A673 (cell line): ENCODE results near the gene VARS1. TPM values are rescaled to one million over a fixed set of nuclear protein-coding genes. Genes with fewer than 3 reads are reported as not detected.
A peak's percentile ranks its signal among the peaks of the same experiment; 100 is the strongest.
"Not testable (repeated sequence)": the region's sequence is repeated elsewhere in the genome, so short reads cannot be mapped to it uniquely, and the experiment has no call there.

ENCODE experiments used
- BruUV-seq: library from RNA; stranded (reverse); fragments of 400-500 nt; replicated peaks from 2 replicates; lab custom pipeline; 2021; lab: Mats Ljungman, UMichigan
- CTCF ChIA-PET: fragments of 300-600 bp; sonication (Branson Sonifier 250); formaldehyde crosslinking; loops from one replicate; lab custom pipeline; 2022; ENCODE audit warnings: antibody characterized with exemption; lab: Charles Lee
- POLR2A ChIA-PET: fragments of 300-600 bp; sonication (Branson Sonifier 250); formaldehyde crosslinking; loops from one replicate; lab custom pipeline; 2022; ENCODE audit warnings: antibody characterized with exemption; ENCODE audit not compliant: low non-redundant PET; lab: Charles Lee
- DNase-seq: peaks from one replicate; pipeline ENCODE4 v3.0.0-alpha.2; 2015; ENCODE audit warnings: low spot score
- H3K27ac ChIP-seq: fragments of 200-600 bp; sonication (generic); 2 replicates; pipeline ENCODE4 v1.5.1; 2016; ENCODE audit warnings: mixed run types, low read depth, mild to moderate bottlenecking, mixed read lengths, antibody characterized with exemption, low read length; ENCODE audit not compliant: poor library complexity, severe bottlenecking
- H3K27me3 ChIP-seq: fragments of 200-600 bp; sonication (generic); replicated peaks from 2 replicates; pipeline ENCODE4 v1.6.1; 2017; ENCODE audit warnings: mixed run types, low read depth, mild to moderate bottlenecking, mixed read lengths, antibody characterized with exemption, low read length; ENCODE audit not compliant: insufficient read depth, poor library complexity
- H3K36me3 ChIP-seq: fragments of 200-600 bp; sonication (generic); 2 replicates; pipeline ENCODE4 v1.6.1; 2016; ENCODE audit warnings: mixed run types, mild to moderate bottlenecking, mixed read lengths, antibody characterized with exemption, low read length; ENCODE audit not compliant: insufficient read depth, poor library complexity, severe bottlenecking
- H3K4me1 ChIP-seq: fragments of 200-600 bp; sonication (generic); 2 replicates; pipeline ENCODE4 v1.6.1; 2017; ENCODE audit warnings: mixed run types, mild to moderate bottlenecking, mixed read lengths, antibody characterized with exemption, low read length; ENCODE audit not compliant: insufficient read depth, poor library complexity, severe bottlenecking
- H3K4me3 ChIP-seq: fragments of 200-600 bp; sonication (generic); 2 replicates; pipeline ENCODE4 v1.5.1; 2016; ENCODE audit warnings: low read depth, mixed run types, mild to moderate bottlenecking, mixed read lengths, low read length; ENCODE audit not compliant: poor library complexity, severe bottlenecking
- H3K9me3 ChIP-seq: fragments of 200-600 bp; sonication (generic); 2 replicates; pipeline ENCODE4 v1.6.1; 2016; ENCODE audit warnings: mixed run types, low read depth, mild to moderate bottlenecking, mixed read lengths, antibody characterized with exemption, low read length; ENCODE audit not compliant: poor library complexity, severe bottlenecking
- EZH2 ChIP-seq: fragments of 200-600 bp; sonication (generic); IDR thresholded peaks from 2 replicates; pipeline ENCODE4 v1.6.1; 2017; ENCODE audit warnings: borderline replicate concordance, low read depth, mild to moderate bottlenecking, mixed read lengths, antibody characterized with exemption, low read length; ENCODE audit not compliant: poor library complexity, severe bottlenecking
- intact Hi-C: fragments of 100-400 bp; cut with micrococcal nuclease; formaldehyde crosslinking; loops from one replicate; pipeline ENCODE4 v1.10.0; 2022; ENCODE audit not compliant: unreplicated experiment
- total RNA-seq: library from RNA; stranded (reverse); gene quantifications from 2 replicates; pipeline ENCODE4 v1.2.3, GENCODE V29; 2021
- TF ChIP-seq, protein P1 (sequence below): fragments of 300-800, 200-600 bp; sonication (generic); conservative IDR thresholded peaks from 2 replicates; pipeline ENCODE4 v1.5.1; 2017; ENCODE audit warnings: low read depth, mild to moderate bottlenecking, antibody characterized with exemption, low read length, moderate library complexity, mixed read lengths

Gene VARS1
- total RNA-seq, 1 experiment from 2014 or later, result 233 TPM

DNA sequence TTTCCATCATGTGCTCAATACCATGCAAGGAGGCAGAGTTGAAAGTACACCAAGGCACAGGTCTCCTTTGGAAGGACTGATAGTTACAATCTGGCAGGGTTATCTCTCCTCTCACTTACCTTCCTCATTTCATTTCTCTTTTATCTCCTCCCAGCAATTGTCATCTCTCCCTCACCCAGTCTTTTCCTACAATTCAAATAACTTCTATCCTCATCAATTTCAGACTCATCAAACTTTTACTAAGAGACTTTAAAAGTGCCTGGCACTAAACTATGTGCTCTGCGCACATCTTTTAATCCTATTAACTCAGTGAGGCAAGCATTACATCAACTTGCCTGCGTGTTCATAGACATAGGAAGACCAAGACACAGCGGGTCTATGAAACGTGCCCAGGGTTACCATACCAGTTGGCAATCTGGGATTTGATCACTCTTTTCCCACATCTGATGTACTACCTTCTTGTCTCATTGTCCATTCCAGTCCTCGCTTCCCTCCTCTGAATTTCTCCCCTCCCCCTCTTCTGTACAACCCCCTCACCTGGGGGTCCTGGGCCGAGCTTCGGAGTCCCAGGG, 1.2 kb downstream of the VARS1 start:
- Histone ChIP-seq H3K27me3 (no peaks in the 10 kb centered on the region), H3K9me3 (no peaks in the 10 kb centered on the region), H3K27ac (peak overlapping the region; percentile 99), H3K36me3 (peaks cover 55% of the 10 kb centered on the region), H3K4me3 (peak overlapping the region; percentile 84), H3K4me1 (peaks cover 11% of the 10 kb centered on the region)
- TF ChIP-seq, protein P1, sequence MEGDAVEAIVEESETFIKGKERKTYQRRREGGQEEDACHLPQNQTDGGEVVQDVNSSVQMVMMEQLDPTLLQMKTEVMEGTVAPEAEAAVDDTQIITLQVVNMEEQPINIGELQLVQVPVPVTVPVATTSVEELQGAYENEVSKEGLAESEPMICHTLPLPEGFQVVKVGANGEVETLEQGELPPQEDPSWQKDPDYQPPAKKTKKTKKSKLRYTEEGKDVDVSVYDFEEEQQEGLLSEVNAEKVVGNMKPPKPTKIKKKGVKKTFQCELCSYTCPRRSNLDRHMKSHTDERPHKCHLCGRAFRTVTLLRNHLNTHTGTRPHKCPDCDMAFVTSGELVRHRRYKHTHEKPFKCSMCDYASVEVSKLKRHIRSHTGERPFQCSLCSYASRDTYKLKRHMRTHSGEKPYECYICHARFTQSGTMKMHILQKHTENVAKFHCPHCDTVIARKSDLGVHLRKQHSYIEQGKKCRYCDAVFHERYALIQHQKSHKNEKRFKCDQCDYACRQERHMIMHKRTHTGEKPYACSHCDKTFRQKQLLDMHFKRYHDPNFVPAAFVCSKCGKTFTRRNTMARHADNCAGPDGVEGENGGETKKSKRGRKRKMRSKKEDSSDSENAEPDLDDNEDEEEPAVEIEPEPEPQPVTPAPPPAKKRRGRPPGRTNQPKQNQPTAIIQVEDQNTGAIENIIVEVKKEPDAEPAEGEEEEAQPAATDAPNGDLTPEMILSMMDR, result no peak
- no peak for TF ChIP-seq EZH2
- DNase-seq, result peak; percentile 78
- ChIA-PET POLR2A (no interaction called here), CTCF (no interaction called here)
- TSS peak; percentile 90 for BruUV-seq
- intact Hi-C loops, result loop anchor here (5.0 kb wide), 2 partner anchors 38 to 57 kb away; partner anchors contain the start of gene CLIC1

- Histone ChIP-seq H3K27ac (peak overlapping the region; percentile 99), H3K36me3 (peaks cover 60% of the 10 kb centered on the region), H3K4me3 (peak overlapping the region; percentile 84), H3K4me1 (peaks cover 11% of the 10 kb centered on the region)
- intact Hi-C loops, result loop anchor here (5.0 kb wide), 2 partner anchors 38 to 57 kb away; partner anchors contain the start of gene CLIC1
- DNase-seq, H3K27me3 ChIP-seq, H3K9me3 ChIP-seq, BruUV-seq, POLR2A ChIA-PET: not testable (repeated sequence)
- CTCF ChIA-PET, result interaction anchor here (0.6 kb wide), 1 partner anchor 133 kb away, joined by 4 read pairs; no protein-coding TSS in a partner anchor
Observed at GRCh38 chr6:31793927-31794245, 1.7 kb downstream of the VARS1 start.

DNA sequence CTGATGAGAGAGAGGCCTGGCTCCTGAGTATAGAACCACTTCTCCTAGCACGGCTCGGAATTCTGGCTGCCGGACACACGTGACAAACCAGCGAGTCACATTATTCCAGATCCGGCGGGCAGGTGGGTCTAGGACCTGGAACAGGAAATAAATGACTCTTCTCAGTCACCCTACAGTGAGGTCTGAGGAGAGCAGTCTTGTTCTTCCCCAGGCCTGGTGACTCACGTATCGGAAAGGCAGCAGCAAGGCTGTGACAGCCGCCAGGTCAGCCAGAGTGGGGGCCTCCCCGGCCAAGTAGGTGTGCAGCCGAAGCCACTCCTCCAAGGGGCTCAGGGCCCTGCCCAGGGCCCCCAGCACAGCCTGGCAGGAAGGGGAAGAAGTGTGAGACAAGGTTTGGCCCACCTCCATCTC, 2.8 kb downstream of the VARS1 start:
- Histone ChIP-seq H3K9me3 (no peaks in the 10 kb centered on the region), H3K27me3 (no peaks in the 10 kb centered on the region), H3K27ac (peak overlapping the region; percentile 35), H3K4me3 (no peak overlapping the region), H3K4me1 (peaks cover 11% of the 10 kb centered on the region), H3K36me3 (peaks cover 59% of the 10 kb centered on the region)
- no TSS peak for BruUV-seq
- CTCF ChIA-PET, result no interaction called here
- no peak for DNase-seq
- TF ChIP-seq, protein P1, result no peak
- no peak for TF ChIP-seq EZH2
- POLR2A ChIA-PET, result no interaction called here
- intact Hi-C loops, result loop anchor here (5.0 kb wide), 2 partner anchors 40 to 55 kb away; partner anchors contain the start of gene CLIC1

DNA sequence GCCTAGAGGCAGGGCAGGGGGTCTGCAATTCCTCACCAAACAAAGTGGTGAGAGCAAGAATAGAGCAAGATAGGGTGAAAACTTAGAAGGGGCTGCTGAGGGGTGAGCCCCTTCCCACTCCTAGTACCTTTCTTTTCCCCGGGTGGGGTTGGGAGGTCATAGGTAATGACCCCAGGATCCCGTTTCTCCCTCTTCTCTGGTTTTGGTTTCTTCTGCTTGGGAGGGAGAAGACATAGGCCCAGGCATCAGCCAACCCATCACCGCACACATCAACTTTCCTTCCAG, 3.5 kb downstream of the VARS1 start:
- Histone ChIP-seq H3K27me3 (no peaks in the 10 kb centered on the region), H3K36me3 (peaks cover 52% of the 10 kb centered on the region), H3K9me3 (no peaks in the 10 kb centered on the region), H3K27ac (no peak overlapping the region), H3K4me1 (peaks cover 11% of the 10 kb centered on the region), H3K4me3 (no peak overlapping the region)
- TF ChIP-seq, protein P1, result no peak
- no peak for TF ChIP-seq EZH2
- intact Hi-C loops, result loop anchor here (5.0 kb wide), 2 partner anchors 40 to 55 kb away; partner anchors contain the start of gene CLIC1
- CTCF ChIA-PET, result no interaction called here
- no TSS peak for BruUV-seq
- POLR2A ChIA-PET, result interaction anchor here (1.0 kb wide), 1 partner anchor 23 kb away, joined by 3 read pairs; the partner anchor contains the start of genes HSPA1A and HSPA1L
- no peak for DNase-seq
